Measurements from ENCODE around the gene MBD5.

Gene MBD5

DNA sequence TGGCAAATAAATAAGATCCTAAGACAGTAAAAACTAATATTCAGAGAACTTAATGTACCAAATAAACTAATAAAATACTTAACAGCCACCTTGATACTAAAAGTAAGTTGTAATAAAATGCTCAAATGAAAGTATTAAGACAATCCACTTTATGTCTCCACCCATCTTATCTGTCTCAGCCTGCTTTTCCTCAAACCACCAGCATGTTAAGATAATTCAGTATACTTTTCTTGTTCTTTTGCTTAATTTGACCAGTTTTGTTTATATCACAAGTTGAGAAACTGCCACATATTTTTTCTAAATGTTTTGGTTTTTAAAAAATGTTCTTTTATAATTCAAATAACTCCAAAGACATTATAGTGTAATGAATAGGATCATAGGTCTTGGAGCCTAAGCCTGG is 142.0 kb downstream of the MBD5 start:
- Histone ChIP-seq H3K4me1 (ENCODE audit: control insufficient read depth in 2 of 2, insufficient read depth in 1 of 2, low read depth in 1 of 2, low read length in 2 of 2) (peaks cover 0 to 1% of the 10 kb centered on the region in 2 donors), H3K9ac (ENCODE audit: low read depth, low read length, poor library complexity) (no peak overlapping the region), H3K4me3 (ENCODE audit: low read length in 2 of 2) (no peak overlapping the region), H2AK5ac (ENCODE audit: low read depth, low read length) (no peak overlapping the region), H3K79me1 (ENCODE audit: low read depth, low read length) (no peaks in the 10 kb centered on the region), H2AFZ (ENCODE audit: low read length) (no peak overlapping the region), H2BK12ac (ENCODE audit: low read length) (no peak overlapping the region), H3K27ac (replicated peaks; ENCODE audit: low read length) (no peak overlapping the region), H2BK120ac (ENCODE audit: low read depth, low read length) (no peak overlapping the region), H3K36me3 (replicated peaks in 1 of 2; ENCODE audit: control insufficient read depth in 2 of 2, insufficient read depth in 2 of 2, low read length in 2 of 2) (no peaks in the 10 kb centered on the region), H3K4me2 (ENCODE audit: insufficient read depth, low read length, poor library complexity, severe bottlenecking) (no peak overlapping the region), H3K9me3 (replicated peaks in 1 of 2; ENCODE audit: control insufficient read depth in 2 of 2, insufficient read depth in 1 of 2, low read depth in 1 of 2, low read length in 2 of 2) (no peaks in the 10 kb centered on the region), H3K27me3 (ENCODE audit: control insufficient read depth in 3 of 3, insufficient read depth in 3 of 3, low read depth in 1 of 3, low read length in 3 of 3) (no peaks in the 10 kb centered on the region), H4K91ac (ENCODE audit: low read depth, low read length, poor library complexity) (no peak overlapping the region), H2BK15ac (ENCODE audit: low read length) (no peak overlapping the region), H3K23ac (ENCODE audit: low read depth, low read length, poor library complexity) (no peak overlapping the region), H3K4ac (ENCODE audit: low read length) (no peak overlapping the region), H4K8ac (ENCODE audit: low read depth, low read length) (no peak overlapping the region), H3K14ac (ENCODE audit: low read length) (no peak overlapping the region), H2BK5ac (ENCODE audit: low read length) (no peak overlapping the region), H3K18ac (ENCODE audit: low read length) (no peak overlapping the region)
- DNase-seq (ENCODE audit: low spot score) = no peak

DNA sequence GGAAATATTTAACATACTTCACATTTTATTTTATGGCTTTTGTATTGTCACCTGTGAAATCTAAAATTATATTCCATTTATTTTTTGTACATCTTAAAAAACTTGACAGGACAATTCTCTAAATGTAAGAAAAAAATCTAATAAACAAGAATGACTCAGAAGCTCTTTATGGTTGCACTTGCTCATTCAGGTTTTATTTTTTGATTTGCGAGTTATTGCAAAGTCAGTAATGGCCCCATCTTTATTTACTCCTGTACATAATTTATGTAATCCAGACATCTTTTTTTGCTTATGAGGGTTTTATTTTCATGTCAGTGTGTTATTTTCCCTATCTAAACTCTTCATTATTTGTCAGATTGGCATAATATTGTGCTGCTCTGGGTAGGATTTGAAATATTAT is 145.1 kb downstream of the MBD5 start:
- H3K14ac ChIP-seq (ENCODE audit: low read length) = no peak overlapping the region
- H3K36me3 ChIP-seq (replicated peaks in 1 of 2; ENCODE audit: control insufficient read depth in 2 of 2, insufficient read depth in 2 of 2, low read length in 2 of 2) = no peaks in the 10 kb centered on the region
- no peaks in the 10 kb centered on the region for H3K9me3 ChIP-seq (replicated peaks in 1 of 2; ENCODE audit: control insufficient read depth in 2 of 2, insufficient read depth in 1 of 2, low read depth in 1 of 2, low read length in 2 of 2)
- no peak overlapping the region for H2BK5ac ChIP-seq (ENCODE audit: low read length)
- H3K4me2 ChIP-seq (ENCODE audit: insufficient read depth, low read length, poor library complexity, severe bottlenecking) = no peak overlapping the region
- H3K18ac ChIP-seq (ENCODE audit: low read length) = no peak overlapping the region
- no peak for DNase-seq (ENCODE audit: low spot score)
- H2BK12ac ChIP-seq (ENCODE audit: low read length) = no peak overlapping the region
- H3K4me3 ChIP-seq (ENCODE audit: low read length in 2 of 2) = no peak overlapping the region
- H2AFZ ChIP-seq (ENCODE audit: low read length) = no peak overlapping the region
- no peak overlapping the region for H2BK15ac ChIP-seq (ENCODE audit: low read length)
- no peak overlapping the region for H3K23ac ChIP-seq (ENCODE audit: low read depth, low read length, poor library complexity)
- no peaks in the 10 kb centered on the region for H3K27me3 ChIP-seq (ENCODE audit: control insufficient read depth in 3 of 3, insufficient read depth in 3 of 3, low read depth in 1 of 3, low read length in 3 of 3)
- no peak overlapping the region for H3K4ac ChIP-seq (ENCODE audit: low read length)
- no peak overlapping the region for H2BK120ac ChIP-seq (ENCODE audit: low read depth, low read length)
- no peak overlapping the region for H4K91ac ChIP-seq (ENCODE audit: low read depth, low read length, poor library complexity)
- no CpG with 5 or more reads among the region's 1 CpG for WGBS, 2 donors (ENCODE audit: extremely low coverage in 2 of 2, insufficient read length in 2 of 2, insufficient replicate concordance in 1 of 2)
- H3K9ac ChIP-seq (ENCODE audit: low read depth, low read length, poor library complexity) = no peak overlapping the region
- H4K8ac ChIP-seq (ENCODE audit: low read depth, low read length) = no peak overlapping the region
- no peak overlapping the region for H3K27ac ChIP-seq (replicated peaks; ENCODE audit: low read length)
- H2AK5ac ChIP-seq (ENCODE audit: low read depth, low read length) = no peak overlapping the region
- peaks cover 0 to 1% of the 10 kb centered on the region in 2 donors for H3K4me1 ChIP-seq (ENCODE audit: control insufficient read depth in 2 of 2, insufficient read depth in 1 of 2, low read depth in 1 of 2, low read length in 2 of 2)
- H3K79me1 ChIP-seq (ENCODE audit: low read depth, low read length) = no peaks in the 10 kb centered on the region

DNA sequence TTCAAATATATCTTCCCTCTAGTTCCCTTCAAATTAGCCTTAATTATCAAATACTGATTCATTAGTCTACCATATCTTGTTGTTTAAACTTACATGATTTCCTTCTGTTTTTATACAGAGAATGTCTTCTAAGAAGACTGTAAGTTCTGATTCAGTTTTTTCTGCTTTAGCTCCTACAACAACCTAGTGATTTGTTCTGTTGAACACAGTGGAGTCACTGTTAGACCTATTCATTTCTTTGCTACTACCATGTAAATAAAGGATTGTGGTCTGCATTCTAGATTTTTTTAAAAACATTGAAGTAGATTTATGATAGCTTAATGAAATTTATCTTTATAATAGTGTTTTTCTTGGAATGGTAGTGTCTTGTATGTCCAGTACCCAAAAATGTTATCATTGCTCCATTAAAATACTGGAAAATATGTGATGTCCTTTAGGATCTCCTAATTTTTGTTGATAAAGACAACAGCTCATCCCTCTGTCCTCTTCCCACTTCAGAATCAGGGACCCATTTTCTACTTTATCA is 146.4 kb downstream of the MBD5 start:
- Histone ChIP-seq H2AFZ (ENCODE audit: low read length) (no peak overlapping the region), H3K18ac (ENCODE audit: low read length) (no peak overlapping the region), H3K9me3 (replicated peaks in 1 of 2; ENCODE audit: control insufficient read depth in 2 of 2, insufficient read depth in 1 of 2, low read depth in 1 of 2, low read length in 2 of 2) (peaks cover 0 to 2% of the 10 kb centered on the region in 2 donors), H3K14ac (ENCODE audit: low read length) (no peak overlapping the region), H3K4me1 (ENCODE audit: control insufficient read depth in 2 of 2, insufficient read depth in 1 of 2, low read depth in 1 of 2, low read length in 2 of 2) (peaks cover 0 to 1% of the 10 kb centered on the region in 2 donors), H3K79me1 (ENCODE audit: low read depth, low read length) (no peaks in the 10 kb centered on the region), H3K23ac (ENCODE audit: low read depth, low read length, poor library complexity) (no peak overlapping the region), H3K27me3 (ENCODE audit: control insufficient read depth in 3 of 3, insufficient read depth in 3 of 3, low read depth in 1 of 3, low read length in 3 of 3) (no peaks in the 10 kb centered on the region), H2BK12ac (ENCODE audit: low read length) (no peak overlapping the region), H2BK120ac (ENCODE audit: low read depth, low read length) (no peak overlapping the region), H3K27ac (replicated peaks; ENCODE audit: low read length) (no peak overlapping the region), H3K4me2 (ENCODE audit: insufficient read depth, low read length, poor library complexity, severe bottlenecking) (no peak overlapping the region), H3K4ac (ENCODE audit: low read length) (no peak overlapping the region), H4K91ac (ENCODE audit: low read depth, low read length, poor library complexity) (no peak overlapping the region), H3K9ac (ENCODE audit: low read depth, low read length, poor library complexity) (no peak overlapping the region), H3K36me3 (replicated peaks in 1 of 2; ENCODE audit: control insufficient read depth in 2 of 2, insufficient read depth in 2 of 2, low read length in 2 of 2) (no peaks in the 10 kb centered on the region), H2AK5ac (ENCODE audit: low read depth, low read length) (no peak overlapping the region), H4K8ac (ENCODE audit: low read depth, low read length) (no peak overlapping the region), H2BK5ac (ENCODE audit: low read length) (no peak overlapping the region), H3K4me3 (ENCODE audit: low read length in 2 of 2) (no peak overlapping the region), H2BK15ac (ENCODE audit: low read length) (no peak overlapping the region)
- no peak for DNase-seq (ENCODE audit: low spot score)

DNA sequence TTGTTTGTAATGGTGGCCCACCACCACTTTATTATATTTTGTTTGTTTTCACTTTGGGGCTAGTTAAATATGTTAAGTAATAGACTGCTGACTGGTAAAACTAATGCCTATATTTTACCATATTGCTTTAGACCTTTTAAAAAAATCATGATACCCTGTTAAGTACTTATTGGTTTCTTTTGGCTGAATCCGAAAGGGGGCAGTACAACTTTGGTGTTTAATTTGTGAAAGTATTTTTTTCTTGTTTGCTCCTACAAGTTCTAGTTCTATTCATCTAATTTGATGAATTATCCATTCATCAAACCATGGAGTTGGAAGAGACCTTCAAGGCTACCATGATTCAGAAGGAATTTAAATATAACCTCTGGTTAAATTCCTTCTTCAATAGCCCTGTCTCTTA is 147.0 kb downstream of the MBD5 start:
- Histone ChIP-seq H3K27ac (replicated peaks; ENCODE audit: low read length) (no peak overlapping the region), H2BK120ac (ENCODE audit: low read depth, low read length) (no peak overlapping the region), H2BK12ac (ENCODE audit: low read length) (no peak overlapping the region), H2BK15ac (ENCODE audit: low read length) (no peak overlapping the region), H3K4me1 (ENCODE audit: control insufficient read depth in 2 of 2, insufficient read depth in 1 of 2, low read depth in 1 of 2, low read length in 2 of 2) (peaks cover 0 to 1% of the 10 kb centered on the region in 2 donors), H4K8ac (ENCODE audit: low read depth, low read length) (no peak overlapping the region), H3K4me3 (ENCODE audit: low read length in 2 of 2) (no peak overlapping the region), H3K27me3 (ENCODE audit: control insufficient read depth in 3 of 3, insufficient read depth in 3 of 3, low read depth in 1 of 3, low read length in 3 of 3) (no peaks in the 10 kb centered on the region), H3K79me1 (ENCODE audit: low read depth, low read length) (no peaks in the 10 kb centered on the region), H3K18ac (ENCODE audit: low read length) (no peak overlapping the region), H4K91ac (ENCODE audit: low read depth, low read length, poor library complexity) (no peak overlapping the region), H3K4me2 (ENCODE audit: insufficient read depth, low read length, poor library complexity, severe bottlenecking) (no peak overlapping the region), H3K23ac (ENCODE audit: low read depth, low read length, poor library complexity) (no peak overlapping the region), H3K4ac (ENCODE audit: low read length) (no peak overlapping the region), H2BK5ac (ENCODE audit: low read length) (no peak overlapping the region), H3K36me3 (replicated peaks in 1 of 2; ENCODE audit: control insufficient read depth in 2 of 2, insufficient read depth in 2 of 2, low read length in 2 of 2) (no peaks in the 10 kb centered on the region), H3K9ac (ENCODE audit: low read depth, low read length, poor library complexity) (no peak overlapping the region), H2AK5ac (ENCODE audit: low read depth, low read length) (no peak overlapping the region), H3K14ac (ENCODE audit: low read length) (no peak overlapping the region), H3K9me3 (replicated peaks in 1 of 2; ENCODE audit: control insufficient read depth in 2 of 2, insufficient read depth in 1 of 2, low read depth in 1 of 2, low read length in 2 of 2) (peaks cover 0 to 2% of the 10 kb centered on the region in 2 donors), H2AFZ (ENCODE audit: low read length) (no peak overlapping the region)
- DNase-seq (ENCODE audit: low spot score) = no peak
- WGBS, 2 donors (ENCODE audit: extremely low coverage in 2 of 2, insufficient read length in 2 of 2, insufficient replicate concordance in 1 of 2) = no CpG with 5 or more reads among the region's 1 CpG
